Panc1 (cell line): ENCODE results near the gene USF3.

ENCODE experiments used
- CTCF ChIP-seq: fragments of 450-650 bp; IDR thresholded peaks from 2 replicates; pipeline ENCODE4 v1.5.1; 2017; ENCODE audit warnings: mild to moderate bottlenecking
- POLR2AphosphoS5 ChIP-seq: IDR thresholded peaks from 2 replicates; pipeline ENCODE4 v1.6.1; 2012; ENCODE audit warnings: mild to moderate bottlenecking, low read depth, low read length, moderate library complexity
- REST ChIP-seq, 2 experiments: IDR thresholded peaks; 2 replicates each; pipeline ENCODE4 v1.6.1; 2011 to 2012; ENCODE audit warnings: low read depth in 2 of 2, control low read depth in 1 of 2, low read length in 1 of 2, mild to moderate bottlenecking in 1 of 2, moderate library complexity in 1 of 2; ENCODE audit not compliant: insufficient read depth in 1 of 2
- SIN3A ChIP-seq: IDR thresholded peaks from 2 replicates; pipeline ENCODE4 v1.6.1; 2012; ENCODE audit warnings: low read depth, mild to moderate bottlenecking, low read length, moderate library complexity, borderline replicate concordance; ENCODE audit not compliant: insufficient read depth
- TCF7L2 ChIP-seq: IDR thresholded peaks from 2 replicates; pipeline ENCODE4 v1.6.1; 2011; ENCODE audit warnings: mild to moderate bottlenecking, low read depth, low read length, inconsistent platforms

GRCh38 chr3:113719758-113720157, 23.3 kb upstream of the USF3 start:
- no peak for TF ChIP-seq POLR2AphosphoS5
- no peak for TF ChIP-seq CTCF
- no peak for TF ChIP-seq REST (IDR thresholded peaks at IDR 0.05; ENCODE audit: insufficient read depth in 1 of 2, low read depth in 2 of 2, low read length in 1 of 2)
- TF ChIP-seq SIN3A, result no peak
- no peak for TF ChIP-seq TCF7L2
